K562 (cell line): ENCODE results near the gene FEV. TPM values are rescaled to one million over a fixed set of nuclear protein-coding genes. Genes with fewer than 3 reads are reported as not detected.

ENCODE experiments used
- ATAC-seq: fragments of 200-7000 bp; cut with Tn5 transposase; 3 replicates; pipeline ENCODE4 v1.9.1; 2020; ENCODE audit warnings: moderate library complexity
- BruUV-seq: library from RNA; stranded (reverse); fragments of 400-500 nt; replicated peaks from 2 replicates; lab custom pipeline; 2021; lab: Mats Ljungman, UMichigan
- CTCF ChIA-PET: fragments of 300-600 bp; formaldehyde crosslinking; extraction: SDS; loops from one replicate; lab custom pipeline; 2021; ENCODE audit warnings: low intra/inter-chr PET ratio; lab: Yijun Ruan, JAX
- POLR2A ChIA-PET: fragments of 300-600, 350-650 bp; sonication (Branson Sonifier 250); formaldehyde crosslinking; extraction: SDS; loops from one replicate; lab custom pipeline; 2021; ENCODE audit warnings: antibody characterized with exemption, inconsistent platforms; lab: Yijun Ruan, JAX
- DNase-seq, 4 experiments: peaks; one replicate each; pipeline versions ENCODE4 v3.0.0 to v3.0.0-alpha.2; 2011 to 2018; ENCODE audit warnings: low spot score in 3 of 4, mixed read lengths in 3 of 4; ENCODE audit errors: extremely low read depth in 1 of 4
- FAIRE-seq: peaks from 2 replicates; lab custom pipeline; 2011; peaks lifted over from hg19 to GRCh38; lab: Jason Lieb, UNC
- H2AFZ ChIP-seq: 2 replicates; pipeline ENCODE4 v1.6.0; 2011; ENCODE audit warnings: low read depth, low read length, control low read depth, inconsistent platforms
- H3K27ac ChIP-seq: fragments of 200-600 bp; 3 replicates; pipeline ENCODE4 v1.8.0; 2011; ENCODE audit warnings: low read depth, mild to moderate bottlenecking, control low read depth, inconsistent platforms, low read length, moderate library complexity, mixed read lengths; ENCODE audit errors: extremely low read depth
- H3K27me3 ChIP-seq, 2 experiments: fragments of 300-600 bp in 1 of 2; 2 replicates in 1 of 2; 3 replicates in 1 of 2; pipeline versions ENCODE4 v1.6.0 to v1.8.0; 2011; ENCODE audit warnings: inconsistent platforms in 2 of 2, low read length in 2 of 2, mild to moderate bottlenecking in 1 of 2, mixed read lengths in 1 of 2, moderate library complexity in 1 of 2; ENCODE audit not compliant: control insufficient read depth in 2 of 2, insufficient read depth in 2 of 2
- H3K36me3 ChIP-seq: fragments of 300-600 bp; 3 replicates; pipeline ENCODE4 v1.8.0; 2011; ENCODE audit warnings: mild to moderate bottlenecking, low read length, inconsistent platforms; ENCODE audit not compliant: control insufficient read depth, insufficient read depth
- H3K4me1 ChIP-seq, 2 experiments: fragments of 200-600 bp in 1 of 2; replicated peaks in 1 of 2; 2 replicates in 1 of 2; 3 replicates in 1 of 2; pipeline versions ENCODE4 v1.5.1 to v1.8.0; 2011; ENCODE audit warnings: inconsistent platforms in 2 of 2, low read length in 2 of 2, mild to moderate bottlenecking in 1 of 2, mixed read lengths in 1 of 2, moderate library complexity in 1 of 2; ENCODE audit not compliant: control insufficient read depth in 2 of 2, insufficient read depth in 2 of 2
- H3K4me2 ChIP-seq: 2 replicates; pipeline ENCODE4 v1.6.1; 2011; ENCODE audit warnings: low read length, control low read depth, inconsistent platforms, mixed read lengths; ENCODE audit not compliant: insufficient read depth
- H3K4me3 ChIP-seq: fragments of 200-600 bp; sonication (generic), shearing (Covaris generic); 2 replicates; pipeline ENCODE4 v1.5.1; 2016; ENCODE audit warnings: control low read depth, inconsistent platforms
- H3K79me2 ChIP-seq: fragments of 200-600 bp; 3 replicates; pipeline ENCODE4 v1.8.0; 2011; ENCODE audit warnings: low read length, inconsistent platforms; ENCODE audit not compliant: control insufficient read depth, insufficient read depth
- H3K9ac ChIP-seq, 2 experiments: 2 replicates each; pipeline versions ENCODE4 v1.6.0 to v1.6.1; 2011; ENCODE audit warnings: low read depth in 2 of 2, low read length in 2 of 2, control low read depth in 1 of 2, inconsistent platforms in 1 of 2, mild to moderate bottlenecking in 1 of 2, mixed read lengths in 1 of 2; ENCODE audit not compliant: insufficient read depth in 1 of 2
- H3K9me1 ChIP-seq: one replicate; pipeline ENCODE4 v1.6.0; 2011; ENCODE audit warnings: inconsistent platforms, mild to moderate bottlenecking, low read length, moderate library complexity; ENCODE audit not compliant: control insufficient read depth, insufficient read depth
- H3K9me3 ChIP-seq: replicated peaks from 2 replicates; pipeline ENCODE4 v1.5.1; 2011; ENCODE audit warnings: low read depth, low read length, inconsistent platforms; ENCODE audit not compliant: control insufficient read depth, insufficient read depth
- H4K20me1 ChIP-seq: replicated peaks from 2 replicates; pipeline ENCODE4 v1.6.1; 2011; ENCODE audit warnings: low read length, inconsistent platforms, mixed read lengths; ENCODE audit not compliant: control insufficient read depth, insufficient read depth
- CBX8 ChIP-seq: fragments of 200-600 bp; sonication (generic); IDR thresholded peaks from 2 replicates; pipeline ENCODE4 v1.6.1; 2012; ENCODE audit warnings: borderline replicate concordance, mixed run types, low read depth, mild to moderate bottlenecking, moderate library complexity, mixed read lengths, low read length, control low read depth, inconsistent platforms; ENCODE audit not compliant: poor library complexity, severe bottlenecking; ENCODE audit errors: extremely low read depth
- FOXA1 ChIP-seq: fragments of 450-650 bp; IDR thresholded peaks from 2 replicates; pipeline ENCODE4 v1.6.1; 2016; ENCODE audit warnings: mild to moderate bottlenecking, borderline replicate concordance
- HNRNPL ChIP-seq: fragments of 200-400 bp; formaldehyde crosslinking; IDR thresholded peaks from 2 replicates; pipeline ENCODE4 v1.6.1; 2017; ENCODE audit warnings: low read depth, mild to moderate bottlenecking, low read length
- KAT8 ChIP-seq: fragments of 450-650 bp; IDR thresholded peaks from 2 replicates; pipeline ENCODE4 v1.6.1; 2016; ENCODE audit warnings: low read depth, mild to moderate bottlenecking
- MEIS2 ChIP-seq: fragments of 450-650 bp; IDR thresholded peaks from 2 replicates; pipeline ENCODE4 v1.6.1; 2014; ENCODE audit warnings: mild to moderate bottlenecking; ENCODE audit not compliant: partially characterized antibody
- POLR3A ChIP-seq: IDR thresholded peaks from 2 replicates; pipeline ENCODE4 v1.6.1; 2011; ENCODE audit warnings: borderline replicate concordance, mild to moderate bottlenecking, moderate library complexity; ENCODE audit not compliant: insufficient read length, insufficient read depth; ENCODE audit errors: extremely low read depth
- PTBP1 ChIP-seq: fragments of 200-400 bp; formaldehyde crosslinking; IDR thresholded peaks from 2 replicates; pipeline ENCODE4 v1.6.1; 2017; ENCODE audit warnings: low read depth, low read length
- ZFPM2 ChIP-seq: fragments of 250-450 bp; sonication (Bioruptor Pico); IDR thresholded peaks from 2 replicates; pipeline ENCODE4 v1.5.1; 2022; ENCODE audit warnings: mild to moderate bottlenecking
- ZNF408 ChIP-seq: fragments of 250-450 bp; sonication (Bioruptor Pico); IDR thresholded peaks from 2 replicates; pipeline ENCODE4 v1.4.0; 2020; ENCODE audit warnings: low read depth, mild to moderate bottlenecking, moderate library complexity
- ZNF436 ChIP-seq: fragments of 250-450, 450-650 bp; sonication (Bioruptor Pico); formaldehyde crosslinking; IDR thresholded peaks from 2 replicates; pipeline ENCODE4 v1.7.0; 2020; ENCODE audit warnings: mild to moderate bottlenecking
- ZNF583 ChIP-seq: fragments of 250-450 bp; sonication (Bioruptor Pico); IDR thresholded peaks from 2 replicates; pipeline ENCODE4 v1.4.0; 2020
- ZNF77 ChIP-seq: fragments of 250-450 bp; sonication (Bioruptor Pico); IDR thresholded peaks from 2 replicates; pipeline ENCODE4 v1.5.0; 2020
- WGBS: fragments of 100-300 bp; shearing (Covaris generic); methylation state at CpG from one replicate; pipeline ENCODE4 v1.1.6; 2016; ENCODE audit warnings: low coverage, mixed read lengths; ENCODE audit not compliant: insufficient coverage; ENCODE audit errors: missing lambda C conversion rate; 5-methylcytosine and 5-hydroxymethylcytosine counted together
- in situ Hi-C: fragments of 300-500 bp; cut with MboI; formaldehyde crosslinking; loops from 4 replicates; pipeline ENCODE4 v1.15.0; 2018; ENCODE audit warnings: inconsistent platforms, mixed read lengths
- intact Hi-C: fragments of 100-400 bp; cut with micrococcal nuclease; formaldehyde crosslinking; loops from 2 replicates; pipeline ENCODE4 v1.14.2; 2022
- polyA plus RNA-seq, 8 experiments: library from polyadenylated mRNA; depleted of rRNA in 4 of 8; stranded (reverse) in 5 of 8; unstranded in 3 of 8; fragments of >200 nt; fragmentation: Nextera tagmentation in 2 of 8; fragmentation: Illumina TruSeq in 1 of 8; extraction: Ambion mirVana in 2 of 8; extraction: Trizol in 1 of 8; gene quantifications; 2 replicates each; pipeline versions ENCODE4 v1.2.1 to v1.2.3, GENCODE V29; 2011 to 2014; ENCODE audit warnings: inconsistent platforms in 1 of 8, missing spikeins in 1 of 8
- total RNA-seq, 7 experiments: library from RNA; depleted of rRNA in 6 of 7; stranded (reverse); fragments of >200 nt in 6 of 7; fragmentation: Illumina TruSeq in 2 of 7; extraction: Trizol in 2 of 7; gene quantifications; 2 replicates each; pipeline versions ENCODE4 v1.2.1 to v1.2.3, GENCODE V29; 2011 to 2021; ENCODE audit warnings: low replicate concordance in 1 of 7
- TF ChIP-seq, protein P1 (sequence below): fragments of 150-350 bp; conservative IDR thresholded peaks from 2 replicates; pipeline ENCODE4 v1.6.1; 2014; ENCODE audit warnings: low read length
- TF ChIP-seq, protein P2 (sequence below): fragments of 450-650 bp; formaldehyde crosslinking; IDR thresholded peaks from 2 replicates; pipeline ENCODE4 v1.4.0; 2020; ENCODE audit warnings: mild to moderate bottlenecking, moderate library complexity
- TF ChIP-seq, protein P3 (sequence below), 2 experiments: fragments of 450-650 bp in 1 of 2; sonication (generic) in 1 of 2; formaldehyde crosslinking; conservative IDR thresholded peaks; 2 replicates each; pipeline versions ENCODE4 v1.4.0 to v1.8.1; 2020 to 2022; ENCODE audit warnings: mild to moderate bottlenecking in 1 of 2, missing genetic modification reagents in 1 of 2

Gene FEV
- total and polyA plus RNA-seq, 9 of the 15 experiments (the other 6 are each of a cell fraction or from before 2014, with no cell fraction given), result 0.08 to 1.6 (median 0.62) TPM; not detected in 1

DNA sequence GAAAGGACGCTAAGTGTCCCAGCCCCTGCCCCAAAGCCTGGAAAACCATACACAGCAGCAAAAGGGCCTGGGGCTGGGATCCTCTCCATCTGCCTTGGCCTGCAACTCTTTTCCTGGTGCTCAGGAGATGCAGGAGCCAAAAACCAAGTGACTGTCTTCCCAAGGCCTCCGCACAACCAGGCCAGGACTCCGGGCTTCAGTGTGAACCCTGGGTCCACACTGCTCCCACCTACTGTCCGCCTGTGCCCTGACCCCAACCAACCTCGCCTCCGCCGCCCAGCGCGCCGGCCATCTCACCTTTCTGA lies 1.1 kb downstream of the FEV start:
- Histone ChIP-seq H3K27ac (no peak overlapping the region), H3K79me2 (no peaks in the 10 kb centered on the region), H4K20me1 (no peaks in the 10 kb centered on the region), H3K36me3 (no peaks in the 10 kb centered on the region), H3K4me1 (peaks cover 3 to 23% of the 10 kb centered on the region in 2 experiments; a peak in 3 of 5 replicates), H3K4me2 (no peak overlapping the region), H3K27me3 (peaks cover 0 to 26% of the 10 kb centered on the region in 2 experiments; a peak in 2 of 5 replicates), H3K9me1 (no peaks in the 10 kb centered on the region), H3K4me3 (no peak overlapping the region), H2AFZ (no peak overlapping the region), H3K9me3 (no peaks in the 10 kb centered on the region), H3K9ac (no peak overlapping the region)
- POLR2A ChIA-PET, result no interaction called here
- ATAC-seq (no peak), FAIRE-seq (no peak), DNase-seq (no peak)
- intact Hi-C loops (no loop called here), in situ Hi-C loops (no loop called here)
- CTCF ChIA-PET, result no interaction called here
- TF ChIP-seq ZNF77 (CRISPR knock-in tag), result no peak
- TF ChIP-seq ZNF583 (CRISPR knock-in tag), result no peak
- TF ChIP-seq, protein P1, sequence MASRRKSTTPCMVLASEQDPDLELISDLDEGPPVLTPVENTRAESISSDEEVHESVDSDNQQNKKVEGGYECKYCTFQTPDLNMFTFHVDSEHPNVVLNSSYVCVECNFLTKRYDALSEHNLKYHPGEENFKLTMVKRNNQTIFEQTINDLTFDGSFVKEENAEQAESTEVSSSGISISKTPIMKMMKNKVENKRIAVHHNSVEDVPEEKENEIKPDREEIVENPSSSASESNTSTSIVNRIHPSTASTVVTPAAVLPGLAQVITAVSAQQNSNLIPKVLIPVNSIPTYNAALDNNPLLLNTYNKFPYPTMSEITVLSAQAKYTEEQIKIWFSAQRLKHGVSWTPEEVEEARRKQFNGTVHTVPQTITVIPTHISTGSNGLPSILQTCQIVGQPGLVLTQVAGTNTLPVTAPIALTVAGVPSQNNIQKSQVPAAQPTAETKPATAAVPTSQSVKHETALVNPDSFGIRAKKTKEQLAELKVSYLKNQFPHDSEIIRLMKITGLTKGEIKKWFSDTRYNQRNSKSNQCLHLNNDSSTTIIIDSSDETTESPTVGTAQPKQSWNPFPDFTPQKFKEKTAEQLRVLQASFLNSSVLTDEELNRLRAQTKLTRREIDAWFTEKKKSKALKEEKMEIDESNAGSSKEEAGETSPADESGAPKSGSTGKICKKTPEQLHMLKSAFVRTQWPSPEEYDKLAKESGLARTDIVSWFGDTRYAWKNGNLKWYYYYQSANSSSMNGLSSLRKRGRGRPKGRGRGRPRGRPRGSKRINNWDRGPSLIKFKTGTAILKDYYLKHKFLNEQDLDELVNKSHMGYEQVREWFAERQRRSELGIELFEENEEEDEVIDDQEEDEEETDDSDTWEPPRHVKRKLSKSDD, result no peak
- no peak for TF ChIP-seq CBX8
- TF ChIP-seq ZNF436 (CRISPR knock-in tag), result no peak
- TF ChIP-seq ZNF408 (CRISPR knock-in tag), result no peak
- TF ChIP-seq MEIS2, result no peak
- TF ChIP-seq POLR3A, result no peak
- TF ChIP-seq FOXA1, result no peak
- TF ChIP-seq, protein P2, sequence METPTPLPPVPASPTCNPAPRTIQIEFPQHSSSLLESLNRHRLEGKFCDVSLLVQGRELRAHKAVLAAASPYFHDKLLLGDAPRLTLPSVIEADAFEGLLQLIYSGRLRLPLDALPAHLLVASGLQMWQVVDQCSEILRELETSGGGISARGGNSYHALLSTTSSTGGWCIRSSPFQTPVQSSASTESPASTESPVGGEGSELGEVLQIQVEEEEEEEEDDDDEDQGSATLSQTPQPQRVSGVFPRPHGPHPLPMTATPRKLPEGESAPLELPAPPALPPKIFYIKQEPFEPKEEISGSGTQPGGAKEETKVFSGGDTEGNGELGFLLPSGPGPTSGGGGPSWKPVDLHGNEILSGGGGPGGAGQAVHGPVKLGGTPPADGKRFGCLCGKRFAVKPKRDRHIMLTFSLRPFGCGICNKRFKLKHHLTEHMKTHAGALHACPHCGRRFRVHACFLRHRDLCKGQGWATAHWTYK (CRISPR knock-in tag), result no peak
- no peak for TF ChIP-seq PTBP1
- TF ChIP-seq KAT8, result no peak
- no peak for TF ChIP-seq HNRNPL
- TF ChIP-seq, protein P3, sequence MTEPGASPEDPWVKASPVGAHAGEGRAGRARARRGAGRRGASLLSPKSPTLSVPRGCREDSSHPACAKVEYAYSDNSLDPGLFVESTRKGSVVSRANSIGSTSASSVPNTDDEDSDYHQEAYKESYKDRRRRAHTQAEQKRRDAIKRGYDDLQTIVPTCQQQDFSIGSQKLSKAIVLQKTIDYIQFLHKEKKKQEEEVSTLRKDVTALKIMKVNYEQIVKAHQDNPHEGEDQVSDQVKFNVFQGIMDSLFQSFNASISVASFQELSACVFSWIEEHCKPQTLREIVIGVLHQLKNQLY (CRISPR knock-in tag; conservative IDR thresholded peaks at IDR 0.05), result no peak
- TF ChIP-seq ZFPM2 (CRISPR knock-in tag), result no peak
- WGBS, result 80% methylated on average over 9 of the region's 10 CpGs
- BruUV-seq, result no TSS peak
